K562 (cell line): Measurements from ENCODE around the gene PLA2R1. TPM values are rescaled to one million over a fixed set of nuclear protein-coding genes. Genes with fewer than 3 reads are reported as not detected.
A peak's percentile ranks its signal among the peaks of the same experiment; 100 is the strongest.

ENCODE experiments used
- BACH1 ChIP-seq: fragments of 200-800 bp; sonication (Bioruptor generic); IDR thresholded peaks from 2 replicates; pipeline ENCODE4 v1.6.1; 2016; ENCODE audit warnings: missing genetic modification characterization, missing compliant biosample characterization
- BHLHE40 ChIP-seq: IDR thresholded peaks from 2 replicates; pipeline ENCODE4 v1.6.1; 2011; ENCODE audit warnings: low read length, improper control_type of control experiment
- BRF2 ChIP-seq: IDR thresholded peaks from 3 replicates; pipeline ENCODE4 v1.6.1; 2011; ENCODE audit warnings: borderline replicate concordance, mild to moderate bottlenecking; ENCODE audit not compliant: insufficient read length, insufficient read depth
- CHD2 ChIP-seq: IDR thresholded peaks from 2 replicates; pipeline ENCODE4 v1.6.1; 2011; ENCODE audit warnings: low read depth, low read length
- CTCF ChIP-seq, 3 experiments: IDR thresholded peaks in 2 of 3; conservative IDR thresholded peaks in 1 of 3; 2 replicates each; pipeline ENCODE4 v1.5.1; 2011 to 2012; ENCODE audit warnings: low read length in 3 of 3, mild to moderate bottlenecking in 3 of 3, control low read depth in 2 of 3, improper control_type of control experiment in 1 of 3, inconsistent platforms in 1 of 3, low read depth in 1 of 3, mixed read lengths in 1 of 3, moderate library complexity in 1 of 3; ENCODE audit not compliant: insufficient read depth in 2 of 3
- DMBX1 ChIP-seq: fragments of 250-450 bp; sonication (Bioruptor Pico); IDR thresholded peaks from 2 replicates; pipeline ENCODE4 v1.8.0; 2022; ENCODE audit warnings: inconsistent platforms, mild to moderate bottlenecking, moderate library complexity, borderline replicate concordance
- ETV1 ChIP-seq: fragments of 450-650 bp; conservative IDR thresholded peaks from 2 replicates; pipeline ENCODE4 v1.6.1; 2016; ENCODE audit warnings: missing genetic modification characterization, control low read depth, low read depth, missing compliant biosample characterization
- HLTF ChIP-seq: fragments of 450-650 bp; IDR thresholded peaks from 2 replicates; pipeline ENCODE4 v1.6.1; 2016
- IFI16 ChIP-seq: fragments of 250-450 bp; sonication (Bioruptor Pico); IDR thresholded peaks from 2 replicates; pipeline ENCODE4 v2.1.2; 2022; ENCODE audit warnings: mild to moderate bottlenecking, inconsistent platforms
- L3MBTL2 ChIP-seq: fragments of 450-650 bp; IDR thresholded peaks from 2 replicates; pipeline ENCODE4 v1.6.1; 2016; ENCODE audit warnings: mild to moderate bottlenecking, moderate library complexity
- LARP7 ChIP-seq: fragments of 450-650 bp; IDR thresholded peaks from 2 replicates; pipeline ENCODE4 v1.6.1; 2016
- MXI1 ChIP-seq: IDR thresholded peaks from 2 replicates; pipeline ENCODE4 v1.6.1; 2011; ENCODE audit warnings: low read depth, mild to moderate bottlenecking, improper control_type of control experiment, low read length
- PATZ1 ChIP-seq: fragments of 250-450 bp; sonication (Bioruptor Pico); IDR thresholded peaks from 2 replicates; pipeline ENCODE4 v1.5.0; 2020; ENCODE audit warnings: mild to moderate bottlenecking, borderline replicate concordance
- POLR2B ChIP-seq: fragments of 450-650 bp; IDR thresholded peaks from 2 replicates; pipeline ENCODE4 v1.6.1; 2018; ENCODE audit warnings: low read depth; ENCODE audit not compliant: partially characterized antibody
- RFX5 ChIP-seq: IDR thresholded peaks from 2 replicates; pipeline ENCODE4 v1.6.1; 2011; ENCODE audit warnings: low read depth, mild to moderate bottlenecking, improper control_type of control experiment, low read length
- SAP30 ChIP-seq: fragments of 200-600 bp; sonication (generic); IDR thresholded peaks from 2 replicates; pipeline ENCODE4 v1.6.1; 2012; ENCODE audit warnings: borderline replicate concordance, low read depth, mild to moderate bottlenecking, moderate library complexity, low read length, control low read depth, inconsistent platforms; ENCODE audit not compliant: insufficient read depth, poor library complexity, severe bottlenecking
- SUPT5H ChIP-seq: fragments of 450-650 bp; IDR thresholded peaks from 2 replicates; pipeline ENCODE4 v1.6.1; 2016
- TFE3 ChIP-seq: fragments of 450-650 bp; formaldehyde crosslinking; IDR thresholded peaks from 2 replicates; pipeline ENCODE4 v1.4.0; 2020; ENCODE audit warnings: mild to moderate bottlenecking, mixed read lengths
- YBX1 ChIP-seq: fragments of 450-650 bp; IDR thresholded peaks from 2 replicates; pipeline ENCODE4 v1.7.1; 2016; ENCODE audit warnings: mild to moderate bottlenecking
- ZNF347 ChIP-seq: fragments of 450-650 bp; formaldehyde crosslinking; IDR thresholded peaks from 2 replicates; pipeline ENCODE4 v1.4.0; 2020; ENCODE audit warnings: low read depth, mild to moderate bottlenecking, moderate library complexity
- ZNF584 ChIP-seq: fragments of 200-800 bp; sonication (Bioruptor generic); IDR thresholded peaks from 2 replicates; pipeline ENCODE4 v1.6.1; 2016; ENCODE audit warnings: low read depth, mild to moderate bottlenecking, missing genetic modification characterization, missing compliant biosample characterization
- ZNF780A ChIP-seq: fragments of 250-450 bp; sonication (Bioruptor Pico); IDR thresholded peaks from 2 replicates; pipeline ENCODE4 v1.5.0; 2021; ENCODE audit warnings: mild to moderate bottlenecking
- ZZZ3 ChIP-seq: fragments of 450-650 bp; IDR thresholded peaks from 2 replicates; pipeline ENCODE4 v1.6.1; 2016; ENCODE audit warnings: antibody characterized with exemption, mild to moderate bottlenecking, moderate library complexity
- polyA plus RNA-seq, 8 experiments: library from polyadenylated mRNA; depleted of rRNA in 4 of 8; stranded (reverse) in 5 of 8; unstranded in 3 of 8; fragments of >200 nt; fragmentation: Nextera tagmentation in 2 of 8; fragmentation: Illumina TruSeq in 1 of 8; extraction: Ambion mirVana in 2 of 8; extraction: Trizol in 1 of 8; gene quantifications; 2 replicates each; pipeline versions ENCODE4 v1.2.1 to v1.2.3, GENCODE V29; 2011 to 2014; ENCODE audit warnings: inconsistent platforms in 1 of 8, missing spikeins in 1 of 8
- total RNA-seq, 7 experiments: library from RNA; depleted of rRNA in 6 of 7; stranded (reverse); fragments of >200 nt in 6 of 7; fragmentation: Illumina TruSeq in 2 of 7; extraction: Trizol in 2 of 7; gene quantifications; 2 replicates each; pipeline versions ENCODE4 v1.2.1 to v1.2.3, GENCODE V29; 2011 to 2021; ENCODE audit warnings: low replicate concordance in 1 of 7

The PLA2R1 gene
- total and polyA plus RNA-seq, 9 of the 15 experiments (the other 6 are each of a cell fraction or from before 2014, with no cell fraction given): not detected

GRCh38 chr2:160087854-160088745, 25.7 kb upstream of the PLA2R1 start (continued):
- TF ChIP-seq BRF2 (no peak), BACH1 (tag) (no peak), CHD2 (no peak), HLTF (0 out of 2 replicates have a peak, but pooled peaks have one; percentile 19), RFX5 (no peak), YBX1 (no peak), ZNF584 (no peak), DMBX1 (CRISPR knock-in tag) (no peak), MXI1 (no peak), SUPT5H (no peak), PATZ1 (CRISPR knock-in tag) (no peak), L3MBTL2 (no peak), TFE3 (CRISPR knock-in tag) (no peak), SAP30 (no peak), ZNF780A (no peak), ZZZ3 (no peak), LARP7 (no peak), ZNF347 (CRISPR knock-in tag) (no peak), IFI16 (no peak), CTCF (IDR thresholded peaks at IDR 0.05 in 2 of 3, conservative IDR thresholded peaks at IDR 0.05 in 1 of 3; ENCODE audit: insufficient read depth in 2 of 3, low read depth in 1 of 3, low read length in 3 of 3) (peak; percentile 42 to 48 (median 44); a peak in 4 of 6 replicates), POLR2B (no peak), ETV1 (no peak), BHLHE40 (no peak)
